ENCODE measurements around the gene FARS2.

DNA sequence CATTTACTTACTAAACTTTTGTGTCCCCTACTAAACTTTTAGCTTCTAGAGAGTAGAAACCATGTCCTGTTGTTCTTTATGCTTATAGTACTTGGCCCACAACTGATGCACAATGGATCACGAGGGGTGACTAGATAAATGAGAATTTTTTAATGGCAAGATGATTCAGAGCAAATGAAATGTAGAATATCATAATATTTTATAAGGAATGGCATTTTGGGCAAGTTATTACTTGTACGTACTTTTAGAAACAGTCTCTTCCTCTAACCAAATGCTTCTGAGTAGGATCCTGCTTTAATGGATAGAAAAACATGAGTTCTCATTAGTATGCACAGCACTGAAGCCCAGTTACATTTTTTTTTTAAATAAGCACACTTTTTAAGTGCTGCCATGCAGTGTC lies 409.1 kb downstream of the FARS2 start:
- TF ChIP-seq POLR2A (IDR thresholded peaks at IDR 0.05) (no peak), POLR2AphosphoS5 (IDR thresholded peaks at IDR 0.05) (no peak)
